Measurements from ENCODE around the gene ANKK1.

DNA sequence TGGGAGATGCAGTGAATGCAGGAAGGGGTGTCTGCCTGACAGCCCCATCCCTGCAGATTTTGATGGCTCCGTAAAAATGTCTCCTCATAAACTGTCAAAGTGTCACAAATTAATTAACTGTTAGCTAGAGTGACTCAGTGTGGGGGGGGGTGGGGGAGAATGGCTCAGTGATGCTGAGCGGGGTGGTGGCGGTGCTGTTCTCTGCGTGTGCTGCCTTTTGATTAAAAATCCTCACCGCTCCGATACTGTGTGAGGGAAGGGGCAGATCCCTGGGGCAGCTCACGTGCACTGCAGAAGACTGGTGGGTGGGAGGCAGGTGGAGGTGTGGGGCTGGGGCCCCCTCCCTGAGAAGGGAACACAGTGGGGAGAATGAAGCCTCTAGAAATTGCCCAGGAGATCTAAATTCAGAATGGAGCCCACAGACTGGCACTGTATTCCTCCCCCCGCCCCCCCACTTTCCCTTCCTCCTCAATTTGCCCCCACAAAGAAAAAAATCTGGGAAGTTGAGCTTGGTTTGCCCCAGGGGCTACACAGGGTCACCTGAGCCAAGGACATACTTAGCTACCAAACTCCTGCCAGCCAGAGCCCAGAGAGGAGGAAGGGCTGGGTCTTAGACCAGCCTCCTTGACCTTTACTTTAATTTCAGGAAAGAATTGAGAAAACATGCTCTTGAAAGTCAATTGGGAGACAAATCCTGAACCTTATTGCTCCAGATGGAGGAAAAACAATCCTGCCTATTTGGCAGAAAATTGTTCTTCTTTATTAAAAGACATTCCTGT, 47.8 kb downstream of the ANKK1 start:
- TF ChIP-seq POLR2AphosphoS5 (IDR thresholded peaks at IDR 0.05; ENCODE audit: borderline replicate concordance, low read depth, low read length) (no peak), EZH2 (IDR thresholded peaks at IDR 0.05) (no peak)
